ENCODE results near the gene DNAJC13. TPM values are rescaled to one million over a fixed set of nuclear protein-coding genes. Genes with fewer than 3 reads are reported as not detected.

DNAJC13 gene
- total RNA-seq, 3 donors from 2014 or later, result 16.5 to 16.8 (median 16.8) TPM

- H3K36me3 Mint-ChIP-seq (ENCODE audit: insufficient read depth), result peaks cover 34% of the 10 kb centered on the region
- DNase-seq (peak; percentile 46), ATAC-seq (peak; percentile 43)
- no peaks in the 10 kb centered on the region for H3K9me3 Mint-ChIP-seq
- no peaks in the 10 kb centered on the region for H3K4me1 Mint-ChIP-seq (ENCODE audit: low read depth)
- H3K27me3 Mint-ChIP-seq (ENCODE audit: low read depth), result no peaks in the 10 kb centered on the region
- no peak overlapping the region for H3K4me3 Mint-ChIP-seq
Observed at GRCh38 chr3:132535575-132536441, 118.5 kb downstream of the DNAJC13 start.

GRCh38 chr3:132536442-132537153 lies 119.3 kb downstream of the DNAJC13 start:
- no peaks in the 10 kb centered on the region for H3K9me3 Mint-ChIP-seq
- no peaks in the 10 kb centered on the region for H3K27me3 Mint-ChIP-seq (ENCODE audit: low read depth)
- DNase-seq (no peak), ATAC-seq (peak in 1 of 2 donors; percentile 46)
- H3K4me3 Mint-ChIP-seq, result no peak overlapping the region
- H3K36me3 Mint-ChIP-seq (ENCODE audit: insufficient read depth), result peaks cover 32% of the 10 kb centered on the region
- H3K4me1 Mint-ChIP-seq (ENCODE audit: low read depth), result no peaks in the 10 kb centered on the region

DNA sequence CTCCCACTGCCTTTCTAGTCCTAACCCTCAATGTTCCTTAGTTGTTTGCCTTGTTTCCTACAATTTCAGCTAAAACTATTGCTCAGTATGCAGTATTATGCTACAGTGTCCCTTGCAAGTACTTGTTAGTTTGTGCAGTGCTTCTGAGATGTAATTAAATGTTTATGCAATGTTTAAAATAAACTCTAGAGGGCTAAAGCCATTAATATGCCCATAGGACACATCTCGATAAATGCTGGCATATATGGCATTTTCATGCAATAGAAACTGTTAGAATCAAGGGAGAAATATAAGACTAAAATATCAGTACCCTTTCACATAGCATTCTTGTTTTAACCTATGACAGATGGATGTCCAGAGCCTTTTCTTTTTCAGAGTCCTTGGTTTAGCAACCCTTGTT lies 120.0 kb downstream of the DNAJC13 start:
- Mint-ChIP-seq H3K9me3 (no peaks in the 10 kb centered on the region), H3K4me1 (ENCODE audit: low read depth) (peaks cover under 1% of the 10 kb centered on the region), H3K4me3 (no peak overlapping the region), H3K27me3 (ENCODE audit: low read depth) (no peaks in the 10 kb centered on the region), H3K36me3 (ENCODE audit: insufficient read depth) (peaks cover 32% of the 10 kb centered on the region)
- no peak for ATAC-seq
- DNase-seq, result no peak

GRCh38 chr3:132538072-132538471 lies 120.8 kb downstream of the DNAJC13 start:
- peaks cover 32% of the 10 kb centered on the region for H3K36me3 Mint-ChIP-seq (ENCODE audit: insufficient read depth)

GRCh38 chr3:132539681-132540080 lies 122.4 kb downstream of the DNAJC13 start:
- H3K9me3 Mint-ChIP-seq, result no peaks in the 10 kb centered on the region
- DNase-seq (no peak), ATAC-seq (no peak)
- no peaks in the 10 kb centered on the region for H3K27me3 Mint-ChIP-seq (ENCODE audit: low read depth)
- H3K4me1 Mint-ChIP-seq (ENCODE audit: low read depth), result peaks cover 11% of the 10 kb centered on the region
- peaks cover 27% of the 10 kb centered on the region for H3K36me3 Mint-ChIP-seq (ENCODE audit: insufficient read depth)
- no peak overlapping the region for H3K4me3 Mint-ChIP-seq

More at GRCh38 chr3:132538072-132538471, 120.8 kb downstream of the DNAJC13 start:
- Mint-ChIP-seq H3K4me1 (ENCODE audit: low read depth) (peaks cover 7% of the 10 kb centered on the region), H3K4me3 (no peak overlapping the region), H3K9me3 (no peaks in the 10 kb centered on the region), H3K27me3 (ENCODE audit: low read depth) (no peaks in the 10 kb centered on the region)
- ATAC-seq, result no peak
- DNase-seq, result no peak

GRCh38 chr3:132542577-132542976 lies 125.3 kb downstream of the DNAJC13 start:
- H3K27me3 Mint-ChIP-seq (ENCODE audit: low read depth), result no peaks in the 10 kb centered on the region

GRCh38 chr3:132543011-132543739 lies 125.9 kb downstream of the DNAJC13 start:
- H3K27me3 Mint-ChIP-seq (ENCODE audit: low read depth), result no peaks in the 10 kb centered on the region
- peaks cover 11% of the 10 kb centered on the region for H3K4me1 Mint-ChIP-seq (ENCODE audit: low read depth)
- ATAC-seq (peak; percentile 18 to 32), DNase-seq (no peak)
- no peaks in the 10 kb centered on the region for H3K9me3 Mint-ChIP-seq
- peaks cover 10% of the 10 kb centered on the region for H3K36me3 Mint-ChIP-seq (ENCODE audit: insufficient read depth)
- no peak overlapping the region for H3K4me3 Mint-ChIP-seq

More at GRCh38 chr3:132542577-132542976, 125.3 kb downstream of the DNAJC13 start:
- no peak overlapping the region for H3K4me3 Mint-ChIP-seq
- peaks cover 12% of the 10 kb centered on the region for H3K36me3 Mint-ChIP-seq (ENCODE audit: insufficient read depth)
- H3K4me1 Mint-ChIP-seq (ENCODE audit: low read depth), result peaks cover 11% of the 10 kb centered on the region
- no peak for DNase-seq
- ATAC-seq, result no peak
- H3K9me3 Mint-ChIP-seq, result no peaks in the 10 kb centered on the region

GRCh38 chr3:132544130-132544529 lies 126.8 kb downstream of the DNAJC13 start:
- no peaks in the 10 kb centered on the region for H3K27me3 Mint-ChIP-seq (ENCODE audit: low read depth)
- peaks cover 11% of the 10 kb centered on the region for H3K4me1 Mint-ChIP-seq (ENCODE audit: low read depth)
- peaks cover 8% of the 10 kb centered on the region for H3K36me3 Mint-ChIP-seq (ENCODE audit: insufficient read depth)
- ATAC-seq (no peak), DNase-seq (no peak)
- H3K9me3 Mint-ChIP-seq, result no peaks in the 10 kb centered on the region
- H3K4me3 Mint-ChIP-seq, result no peak overlapping the region

- Mint-ChIP-seq H3K27me3 (ENCODE audit: low read depth) (no peaks in the 10 kb centered on the region), H3K9me3 (no peaks in the 10 kb centered on the region), H3K4me3 (no peak overlapping the region), H3K4me1 (ENCODE audit: low read depth) (peaks cover 22% of the 10 kb centered on the region), H3K36me3 (ENCODE audit: insufficient read depth) (peaks cover 3% of the 10 kb centered on the region)
- DNase-seq (no peak), ATAC-seq (no peak)
Observed at GRCh38 chr3:132545471-132545870, 128.2 kb downstream of the DNAJC13 start.

DNA sequence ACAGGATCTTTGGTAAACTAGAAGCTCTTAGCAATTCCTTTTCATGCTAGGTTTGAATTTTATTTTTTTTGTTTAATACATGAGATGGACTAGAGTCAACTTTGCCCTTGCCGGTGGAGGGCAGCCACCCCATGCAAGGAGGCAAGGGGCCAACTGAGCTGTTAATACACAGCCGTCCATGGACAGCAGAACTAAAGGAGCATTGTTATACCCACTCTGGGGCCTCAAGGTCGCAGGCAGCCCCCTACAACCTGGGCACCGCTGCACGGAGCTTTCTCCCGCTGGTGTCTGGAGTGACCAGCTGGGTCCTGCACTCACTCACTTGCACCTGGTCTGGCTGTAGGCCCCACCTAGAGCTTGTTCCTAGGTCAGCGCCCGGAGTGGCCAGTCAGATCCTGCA lies 131.9 kb downstream of the DNAJC13 start:
- Mint-ChIP-seq H3K4me1 (ENCODE audit: low read depth) (peaks cover 17% of the 10 kb centered on the region), H3K9me3 (no peaks in the 10 kb centered on the region), H3K4me3 (no peak overlapping the region), H3K36me3 (ENCODE audit: insufficient read depth) (no peaks in the 10 kb centered on the region), H3K27me3 (ENCODE audit: low read depth) (no peaks in the 10 kb centered on the region)
- peak in 1 of 2 donors; percentile 13 for ATAC-seq
- DNase-seq, result no peak

DNA sequence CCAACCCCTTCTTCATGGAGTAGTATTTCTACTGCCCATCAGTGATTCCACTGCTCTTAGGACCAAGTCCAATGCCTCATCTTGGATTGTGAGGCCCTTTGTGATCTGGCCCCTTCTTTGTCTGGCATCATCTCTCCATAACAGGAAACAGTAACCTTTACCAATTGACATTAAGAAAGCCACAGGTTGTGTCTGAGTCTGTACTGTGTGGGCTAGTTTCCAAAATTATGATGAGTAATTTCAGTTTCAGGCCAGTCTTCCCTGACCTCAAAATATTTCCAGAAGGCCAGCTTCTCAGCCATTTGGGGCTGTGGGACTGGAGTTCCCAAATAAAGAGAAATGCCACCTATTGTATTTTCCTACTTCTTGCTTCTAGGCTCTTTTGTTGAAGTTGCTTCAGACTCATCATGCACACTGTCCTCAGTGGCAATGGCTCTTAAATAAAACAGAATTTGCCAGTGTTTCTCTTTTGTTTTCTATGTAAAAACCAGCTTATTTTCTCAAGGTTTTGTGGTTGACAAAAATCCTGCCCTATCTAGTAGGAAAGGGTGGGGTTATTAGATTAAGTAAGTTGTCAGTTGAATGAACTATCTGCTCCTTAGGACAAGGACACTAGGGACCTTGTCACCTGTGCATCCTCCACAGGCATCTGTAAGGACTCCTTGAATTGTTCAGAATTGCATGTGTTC lies 132.7 kb downstream of the DNAJC13 start:
- Mint-ChIP-seq H3K9me3 (no peaks in the 10 kb centered on the region), H3K36me3 (ENCODE audit: insufficient read depth) (no peaks in the 10 kb centered on the region), H3K4me1 (ENCODE audit: low read depth) (peaks cover 17% of the 10 kb centered on the region), H3K4me3 (no peak overlapping the region), H3K27me3 (ENCODE audit: low read depth) (no peaks in the 10 kb centered on the region)
- DNase-seq (no peak), ATAC-seq (peak; percentile 85 to 86)

GRCh38 chr3:132550579-132551305 lies 133.4 kb downstream of the DNAJC13 start:
- ATAC-seq (no peak), DNase-seq (no peak)
- no peaks in the 10 kb centered on the region for H3K27me3 Mint-ChIP-seq (ENCODE audit: low read depth)
- H3K9me3 Mint-ChIP-seq, result no peaks in the 10 kb centered on the region
- H3K4me1 Mint-ChIP-seq (ENCODE audit: low read depth), result peaks cover 17% of the 10 kb centered on the region
- no peak overlapping the region for H3K4me3 Mint-ChIP-seq
- peaks cover 1% of the 10 kb centered on the region for H3K36me3 Mint-ChIP-seq (ENCODE audit: insufficient read depth)

GRCh38 chr3:132553826-132554225 lies 136.5 kb downstream of the DNAJC13 start:
- ATAC-seq, result no peak
- Mint-ChIP-seq H3K4me1 (ENCODE audit: low read depth) (peaks cover 17% of the 10 kb centered on the region), H3K9me3 (no peaks in the 10 kb centered on the region), H3K36me3 (ENCODE audit: insufficient read depth) (peaks cover 11% of the 10 kb centered on the region), H3K27me3 (ENCODE audit: low read depth) (no peaks in the 10 kb centered on the region), H3K4me3 (no peak overlapping the region)
- DNase-seq, result no peak

Measured in activated T-cell treated with anti-CD3 and anti-CD28 coated beads, Interleukin-2, amount 50 U/mL, for 4 hours (primary cell).